Midbrain (tissue), 1 donor: Measurements from ENCODE around the gene INTS7.
"Not testable (repeated sequence)": the region's sequence is repeated elsewhere in the genome, so short reads cannot be mapped to it uniquely, and the experiment has no call there.

Experiments used
- DNase-seq: peaks from one replicate; lab custom pipeline; 2025; lab: John Stamatoyannopoulos, UW

INTS7 gene

DNA sequence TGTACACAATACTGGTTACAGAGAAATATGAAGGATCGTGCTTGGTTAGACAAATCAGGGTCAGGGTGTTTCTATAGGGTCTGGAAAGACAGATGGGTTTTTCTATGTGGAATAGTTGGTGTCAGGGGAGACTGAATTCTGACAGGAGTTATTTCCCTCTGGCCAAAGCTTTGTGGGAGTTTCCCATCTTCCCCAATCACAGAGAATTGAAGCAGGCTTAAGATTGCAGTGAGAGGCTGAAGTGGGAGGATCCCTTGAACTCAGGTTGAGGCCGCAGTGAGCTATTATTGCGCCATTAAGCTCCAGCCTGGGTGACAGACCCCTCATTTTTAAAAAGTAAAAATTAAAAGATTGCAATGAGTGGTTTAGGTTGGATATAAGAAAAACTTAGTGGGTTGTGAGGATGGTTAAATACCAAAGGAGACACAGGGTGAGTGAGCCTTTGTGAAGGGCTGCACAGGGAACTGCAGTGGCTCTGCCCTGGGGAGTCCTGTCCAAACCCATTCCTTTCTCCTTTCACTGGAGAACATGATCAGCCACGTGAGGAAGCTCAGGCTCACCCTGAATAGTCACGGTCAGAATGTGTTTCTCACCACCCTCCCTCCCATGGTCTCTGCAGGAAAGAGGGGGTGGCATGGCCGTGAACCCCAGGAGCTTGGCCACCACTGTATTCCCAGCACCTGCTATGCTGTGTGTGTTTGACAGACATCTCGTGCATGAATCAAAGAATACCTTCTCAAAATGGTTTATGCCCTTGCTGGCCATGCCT, 101.2 kb downstream of the INTS7 start:
- DNase-seq, result no peak

DNA sequence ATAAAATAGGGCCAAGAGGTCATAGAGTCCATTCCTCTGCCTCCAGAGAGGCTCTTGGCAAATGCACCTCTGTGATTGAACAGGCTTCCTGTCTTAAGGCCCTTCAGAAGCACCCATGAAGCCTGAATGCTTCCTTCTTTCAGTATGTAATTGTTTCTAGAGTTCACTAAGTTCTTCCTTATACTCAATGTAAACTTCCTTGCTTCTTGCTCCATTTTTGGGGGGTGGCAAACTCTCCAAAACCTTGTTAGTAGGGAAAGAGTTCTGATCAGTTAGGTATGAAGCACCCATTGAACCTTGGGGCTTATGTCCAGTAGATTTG, 102.5 kb downstream of the INTS7 start:
- DNase-seq, result no peak

DNA sequence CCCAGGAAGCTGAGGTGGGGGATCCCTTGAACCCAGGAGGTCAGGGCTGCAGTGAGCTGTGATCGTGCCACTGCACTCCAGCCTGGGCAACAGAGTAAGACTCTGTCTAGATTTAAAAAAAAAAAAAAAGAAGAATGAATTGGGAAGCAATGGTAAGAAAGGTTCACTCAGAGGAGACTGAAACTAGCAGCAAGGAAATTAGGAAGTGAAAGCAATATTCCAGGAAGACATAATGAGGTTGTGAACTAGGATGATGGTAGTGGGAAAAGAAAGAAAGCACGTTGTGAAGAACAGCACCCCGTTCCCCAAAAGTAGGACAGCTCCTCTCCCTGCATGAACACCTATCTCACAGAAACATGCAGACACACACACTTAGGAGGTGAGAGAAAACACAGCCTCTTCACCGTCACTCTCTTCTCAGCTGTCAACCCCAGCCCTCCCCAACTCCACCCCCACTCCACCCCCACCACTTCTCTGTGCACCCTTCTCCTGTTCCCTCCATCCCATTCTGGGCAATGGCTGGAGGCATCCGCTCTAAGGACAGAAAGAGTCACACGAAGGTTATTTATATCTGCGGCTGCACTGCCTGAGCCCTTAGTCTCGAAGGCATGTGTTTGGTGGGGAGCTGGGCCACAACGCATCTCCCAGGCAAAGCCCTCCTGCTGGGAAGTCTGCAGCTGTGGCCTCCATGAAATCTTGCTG, 103.0 kb downstream of the INTS7 start:
- no peak for DNase-seq

DNA sequence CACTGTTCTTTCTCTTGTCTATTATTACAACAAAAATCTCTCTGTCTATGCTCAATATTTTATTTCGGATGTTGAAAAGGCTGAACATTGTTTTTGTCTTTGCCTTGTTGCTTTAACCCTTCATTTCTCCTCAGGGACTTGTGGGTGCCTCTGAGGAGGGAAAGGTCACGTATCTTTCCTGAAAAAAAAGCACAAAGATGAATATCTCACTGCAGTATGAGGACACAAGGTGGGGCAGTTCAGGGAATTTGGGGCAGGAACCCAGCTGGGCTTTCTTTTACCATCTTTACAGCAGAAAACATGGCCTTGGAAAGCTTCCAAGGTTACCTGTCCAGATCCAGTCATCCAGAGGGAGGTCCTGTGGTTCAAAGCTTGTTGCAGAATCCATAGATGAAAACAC, 105.7 kb downstream of the INTS7 start:
- DNase-seq, result no peak

DNA sequence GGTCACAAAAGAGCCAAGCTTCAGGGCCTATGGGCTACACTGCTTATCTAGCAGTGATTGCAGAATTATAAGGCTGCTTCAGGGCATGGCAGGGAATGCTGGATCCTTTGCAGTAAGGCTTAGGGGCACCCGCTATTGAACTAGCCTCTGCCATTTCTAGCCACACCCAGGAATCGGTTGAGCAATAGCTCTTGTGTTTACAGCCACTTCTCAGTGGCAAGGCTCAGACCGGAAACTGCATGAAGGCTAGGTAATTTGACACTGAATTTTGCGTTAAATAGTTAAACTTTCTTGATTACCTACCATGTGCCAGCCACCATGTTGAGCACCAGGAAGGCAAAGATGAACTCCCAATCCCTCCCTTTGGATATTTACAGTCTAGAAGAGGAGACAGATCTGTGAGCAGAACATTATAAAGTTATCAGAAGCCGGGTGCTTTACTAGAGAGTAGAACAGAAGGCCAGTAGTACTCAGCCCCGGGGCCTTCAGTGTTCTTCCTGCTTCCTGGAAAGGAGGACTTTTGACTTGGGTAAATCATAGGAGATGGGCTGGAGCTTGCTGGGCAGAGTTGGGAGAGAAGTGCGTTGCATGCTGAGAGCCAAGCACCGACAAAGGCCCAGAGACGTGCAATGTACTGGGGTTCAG, 106.2 kb downstream of the INTS7 start:
- DNase-seq, result no peak

DNA sequence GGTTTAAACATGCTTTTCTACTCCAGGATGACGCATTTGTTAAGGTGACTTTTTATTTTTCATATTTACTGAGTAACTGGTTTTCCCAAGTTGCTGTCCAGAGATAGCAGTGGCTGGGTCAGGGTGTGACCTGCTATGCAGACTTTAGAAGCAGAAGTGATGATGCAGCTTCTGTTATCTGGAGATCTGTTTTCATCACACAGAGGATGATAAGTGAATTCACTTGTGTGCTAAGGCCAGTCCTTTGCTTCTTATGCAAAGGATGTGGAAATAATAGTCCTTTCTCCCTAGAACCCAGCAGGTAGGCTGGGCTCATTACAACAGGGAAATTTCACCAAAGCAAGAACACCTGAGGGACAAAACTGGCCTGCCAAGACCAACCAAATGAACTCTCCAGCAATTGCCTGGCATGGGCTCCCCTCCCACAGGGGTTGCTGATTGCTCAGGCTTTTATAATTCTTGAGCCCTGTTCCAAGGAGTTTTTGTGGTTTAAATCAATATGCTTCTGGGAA, 107.0 kb downstream of the INTS7 start:
- DNase-seq, result no peak

DNA sequence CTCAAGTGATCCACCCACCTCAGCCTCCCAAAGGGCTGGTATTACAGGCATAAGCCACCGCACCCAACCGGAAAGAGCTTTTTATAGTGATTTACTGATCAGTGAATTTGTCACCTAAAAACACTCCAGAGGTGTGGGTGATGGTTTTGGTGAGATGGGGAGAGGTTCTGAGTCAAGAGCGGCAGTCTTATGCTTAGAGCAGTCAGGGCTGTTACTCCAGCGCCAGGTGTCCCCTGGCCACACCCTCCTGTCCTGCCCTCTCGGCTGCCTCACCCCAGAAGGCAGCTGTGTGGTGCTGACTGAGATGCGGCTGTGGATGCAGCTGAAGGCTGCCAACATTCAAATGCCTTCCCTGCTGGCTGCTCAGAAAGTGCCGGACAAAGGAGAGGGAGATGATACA, 110.3 kb downstream of the INTS7 start:
- no peak for DNase-seq

DNA sequence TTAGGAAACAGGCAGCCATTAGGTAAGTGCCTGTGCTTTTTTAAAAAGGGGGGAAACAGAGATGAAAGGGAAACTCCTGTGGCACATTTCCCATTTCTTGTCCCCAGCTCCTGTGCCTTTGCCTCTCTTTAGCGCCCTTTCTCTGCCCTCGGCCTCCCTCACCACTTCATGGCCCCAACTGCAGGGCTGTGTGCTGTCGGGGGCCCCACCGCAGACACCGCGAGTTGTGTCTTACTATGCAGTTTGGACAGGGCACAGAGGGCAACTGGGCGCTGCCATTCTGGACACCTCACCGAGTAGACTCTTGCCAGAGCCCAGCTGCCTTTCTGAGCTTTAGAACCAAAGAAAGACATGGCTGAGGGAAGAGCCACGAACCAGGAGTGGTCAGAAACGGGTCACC, 111.1 kb downstream of the INTS7 start:
- DNase-seq, result no peak

DNA sequence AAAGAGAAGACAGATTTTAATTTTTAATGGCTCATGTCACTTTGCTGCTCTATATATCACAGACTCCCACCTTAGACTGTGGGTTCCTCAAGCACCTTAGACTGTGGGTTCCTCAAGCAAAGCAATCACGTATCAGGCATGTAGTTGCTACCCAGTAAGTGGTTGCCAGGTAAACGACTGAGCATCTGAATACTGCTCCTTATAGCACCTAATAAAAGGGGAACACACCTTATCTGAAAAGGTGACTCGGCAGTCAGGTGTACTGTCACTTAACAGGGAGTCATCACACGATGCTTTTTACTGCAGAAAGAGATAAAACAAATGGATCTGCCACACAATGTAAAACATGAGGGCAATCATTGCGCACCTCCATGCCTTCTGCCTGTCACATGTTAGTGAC, 112.3 kb downstream of the INTS7 start:
- DNase-seq, result no peak

DNA sequence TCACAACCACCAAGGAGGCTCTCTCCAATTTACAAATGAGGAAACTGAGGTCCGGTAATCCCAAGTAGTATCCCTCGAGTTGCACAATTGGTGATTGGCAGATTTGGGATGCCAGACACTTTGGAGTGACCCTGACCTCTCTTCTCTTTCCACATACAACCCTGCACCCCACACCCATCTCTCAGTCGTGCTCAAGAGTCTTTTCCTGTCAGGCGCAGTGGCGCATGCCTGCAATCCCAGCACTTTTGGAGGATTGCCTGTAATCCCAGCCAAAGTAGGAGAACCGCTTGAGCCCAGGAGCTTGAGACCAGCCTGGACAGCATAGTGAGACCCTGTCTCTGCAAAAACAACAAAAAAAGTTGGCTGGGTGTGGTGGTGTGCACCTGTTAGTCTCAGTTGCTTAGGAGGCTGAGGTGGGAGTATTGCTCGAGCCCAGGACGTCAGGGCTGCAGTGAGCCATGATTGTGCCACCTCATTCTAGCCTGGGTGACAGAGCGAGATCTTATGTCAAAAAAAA, 113.7 kb downstream of the INTS7 start:
- no peak for DNase-seq

DNA sequence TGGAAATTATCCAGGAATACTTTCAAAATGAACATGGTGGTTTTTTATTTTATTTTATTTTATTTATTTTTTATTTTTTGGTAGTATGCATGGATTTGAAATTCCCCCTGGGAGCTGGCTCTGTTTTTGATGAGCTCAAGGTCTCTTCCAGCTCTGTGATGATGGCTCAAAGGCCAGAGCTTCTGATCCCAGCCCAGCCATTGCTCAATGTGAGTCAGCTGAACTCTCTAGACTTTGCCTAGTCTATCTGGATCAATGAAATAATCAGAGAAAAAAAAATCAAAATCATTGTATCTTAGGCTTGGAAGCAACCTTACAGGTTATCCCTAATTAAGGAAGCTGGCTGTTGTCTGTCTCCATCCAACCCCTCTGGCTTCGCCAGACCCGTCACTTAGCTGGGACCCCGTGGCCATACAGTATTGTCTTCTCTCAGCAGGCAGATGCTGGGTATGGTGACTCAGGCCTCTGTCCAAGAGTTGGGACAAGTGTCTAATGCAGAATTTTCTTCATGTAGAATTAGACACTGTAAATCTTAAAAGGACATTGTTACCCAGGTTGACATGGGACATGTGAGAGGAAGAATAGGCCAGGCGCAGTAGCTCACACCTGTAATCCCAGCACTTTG, 114.6 kb downstream of the INTS7 start:
- DNase-seq, result no peak

DNA sequence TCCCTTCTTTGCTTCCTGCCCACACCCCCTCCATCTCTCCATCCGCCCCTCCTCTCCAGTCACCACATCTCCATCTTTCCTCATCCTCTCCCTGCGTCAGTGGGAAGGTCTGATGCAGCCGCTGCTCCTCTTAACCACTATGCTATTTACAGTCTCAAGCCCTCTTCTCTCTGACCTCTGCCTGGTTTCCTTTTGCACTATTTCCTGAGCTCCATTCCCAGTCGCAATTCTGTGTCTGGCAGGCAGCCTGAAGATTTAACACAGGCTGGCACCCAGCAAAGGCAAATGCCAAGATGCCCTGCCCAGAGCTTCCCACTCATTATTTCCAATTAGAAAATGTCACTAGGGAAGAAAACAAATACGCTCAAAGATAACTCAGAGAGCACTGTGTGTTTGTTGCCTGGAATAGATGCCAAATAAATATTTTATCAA, 115.2 kb downstream of the INTS7 start:
- DNase-seq, result no peak

DNA sequence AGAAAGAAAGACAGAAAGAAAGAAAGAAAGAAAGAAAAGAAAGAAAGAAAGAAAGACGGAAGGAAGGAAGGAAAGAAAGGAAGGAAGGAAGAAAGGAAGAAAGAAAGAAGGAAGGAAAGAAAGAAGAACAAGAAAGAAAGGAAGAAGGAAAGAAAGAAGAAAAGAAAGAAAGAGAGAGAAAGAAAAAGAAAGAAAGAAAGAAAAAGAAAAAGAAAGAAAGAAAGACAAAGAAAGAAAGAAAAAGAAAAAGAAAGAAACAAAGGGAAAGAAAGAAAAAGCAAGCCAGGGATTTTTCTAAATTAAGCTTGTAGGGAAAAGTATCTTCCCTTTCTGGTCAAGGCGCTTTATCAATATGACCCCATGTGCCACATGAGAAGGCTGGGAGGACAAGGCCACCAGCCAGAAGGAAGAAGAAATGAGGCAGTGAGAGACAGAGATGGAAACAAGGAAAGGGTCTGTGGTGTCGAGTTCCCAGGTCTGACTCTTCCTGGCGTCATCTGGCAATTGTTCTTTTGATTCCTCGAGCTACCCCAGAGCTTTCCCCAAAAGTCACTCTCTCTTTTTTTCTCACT, 116.4 kb downstream of the INTS7 start:
- no peak for DNase-seq

DNA sequence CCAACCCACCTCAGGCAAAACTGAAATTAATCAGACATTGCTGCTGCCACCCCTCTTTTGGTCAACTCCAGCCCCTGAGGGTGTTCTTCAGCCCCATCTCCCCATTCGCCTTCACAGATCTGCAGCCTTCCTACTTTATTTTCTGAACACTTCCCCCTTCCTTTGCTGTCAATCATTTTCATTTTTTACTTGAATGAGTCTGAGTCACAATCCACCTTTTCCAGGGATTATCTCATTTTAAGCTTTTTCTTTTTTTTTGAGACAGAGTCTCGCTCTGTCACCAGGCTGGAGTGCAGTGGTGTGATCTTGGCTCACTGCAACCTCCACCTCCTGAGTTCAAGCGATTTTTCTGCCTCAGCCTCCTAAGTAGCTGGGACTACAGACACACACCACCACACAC, 118.9 kb downstream of the INTS7 start:
- not testable (repeated sequence) for DNase-seq

DNA sequence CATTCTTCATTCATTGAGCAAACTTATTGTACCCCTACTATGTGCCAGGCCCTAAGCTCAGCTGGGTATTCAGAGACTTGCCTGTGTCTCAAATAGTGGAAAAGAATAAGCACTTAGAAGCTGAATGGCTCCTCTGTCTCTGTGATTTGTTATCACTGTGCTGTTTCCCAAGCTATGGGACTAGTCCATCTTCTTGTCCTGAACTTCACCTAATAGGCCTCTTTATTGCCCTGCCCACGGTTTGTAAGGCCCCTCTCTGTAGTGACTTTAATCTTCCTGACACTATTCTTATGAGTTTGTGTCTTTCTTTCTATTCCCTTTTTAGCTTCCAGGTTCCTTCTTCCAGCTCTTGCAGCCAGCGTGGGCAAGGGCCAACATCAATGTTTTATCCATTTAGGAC, 119.4 kb downstream of the INTS7 start:
- no peak for DNase-seq

DNA sequence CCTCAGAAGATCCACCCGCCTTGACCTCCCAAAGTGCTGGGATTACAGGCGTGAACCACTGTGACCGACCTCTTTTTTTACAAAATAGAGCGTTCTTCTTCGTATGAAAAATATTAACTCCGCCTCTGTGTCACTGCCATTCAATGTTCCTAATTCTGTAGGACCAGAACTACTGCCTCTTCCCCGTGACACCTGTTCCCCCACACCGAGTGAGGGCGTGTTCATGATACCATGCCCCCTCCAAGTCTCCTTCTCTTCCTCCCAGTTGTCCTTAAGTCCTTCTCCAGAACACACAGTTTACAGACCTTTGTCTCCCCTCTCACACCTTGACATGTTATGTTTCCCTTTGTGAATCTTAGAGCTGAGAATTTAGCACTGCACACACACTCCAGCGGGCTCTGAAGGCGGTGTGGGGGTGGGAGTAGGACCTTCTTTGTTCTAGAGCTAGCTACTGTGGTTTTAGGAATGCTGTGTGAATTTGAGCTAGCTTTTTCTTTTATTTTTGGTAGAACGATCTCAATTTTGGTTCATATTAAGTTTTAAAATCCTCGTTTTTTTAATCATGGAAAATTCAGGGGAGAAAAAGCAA, 122.4 kb downstream of the INTS7 start:
- DNase-seq, result no peak

DNA sequence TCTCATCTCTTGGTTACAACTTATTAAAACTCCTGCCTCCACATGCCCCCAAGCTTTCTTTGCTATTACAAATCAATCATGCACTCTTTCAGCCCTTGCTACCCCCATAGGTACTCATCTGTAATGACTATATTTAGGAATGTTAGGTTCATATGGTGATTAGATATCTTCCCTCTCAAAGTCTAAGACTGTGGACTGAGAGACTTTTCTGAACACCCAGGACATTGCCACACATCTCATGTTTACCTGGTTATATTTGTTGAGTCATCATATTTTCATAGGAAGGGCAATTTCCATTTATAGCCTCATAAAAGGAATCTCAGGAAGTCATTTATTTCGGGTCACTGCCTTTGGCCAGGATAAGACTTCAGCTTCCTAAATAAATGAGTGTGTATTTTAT, 123.3 kb downstream of the INTS7 start:
- DNase-seq, result no peak

DNA sequence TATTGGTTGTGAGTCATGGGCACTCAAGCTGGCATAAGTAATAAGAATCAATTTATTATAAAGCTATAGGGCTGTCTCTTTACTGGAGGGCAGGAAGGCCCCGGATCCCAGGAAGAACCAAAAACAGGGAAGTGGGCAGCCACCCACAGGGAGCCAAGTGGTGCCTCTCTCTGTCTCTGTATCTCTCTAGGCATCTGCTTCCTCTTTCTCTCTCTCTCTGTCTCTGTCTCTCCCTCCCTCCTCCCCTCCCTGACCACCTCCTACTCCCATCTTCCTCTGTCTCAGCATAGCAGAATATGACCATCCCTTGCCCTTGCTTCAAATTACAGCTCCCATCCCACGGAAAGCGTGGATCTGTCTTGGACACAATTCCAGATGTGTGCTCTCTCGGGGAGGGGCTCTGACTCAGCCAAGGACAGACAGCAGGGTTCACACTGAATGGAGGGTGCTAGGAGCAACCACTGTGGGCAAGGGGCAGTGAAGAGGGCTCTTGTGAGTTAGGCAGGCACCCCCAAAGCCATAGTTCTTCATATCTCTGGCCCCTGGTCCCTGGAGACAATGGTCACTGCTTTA, 124.4 kb downstream of the INTS7 start:
- DNase-seq, result no peak

DNA sequence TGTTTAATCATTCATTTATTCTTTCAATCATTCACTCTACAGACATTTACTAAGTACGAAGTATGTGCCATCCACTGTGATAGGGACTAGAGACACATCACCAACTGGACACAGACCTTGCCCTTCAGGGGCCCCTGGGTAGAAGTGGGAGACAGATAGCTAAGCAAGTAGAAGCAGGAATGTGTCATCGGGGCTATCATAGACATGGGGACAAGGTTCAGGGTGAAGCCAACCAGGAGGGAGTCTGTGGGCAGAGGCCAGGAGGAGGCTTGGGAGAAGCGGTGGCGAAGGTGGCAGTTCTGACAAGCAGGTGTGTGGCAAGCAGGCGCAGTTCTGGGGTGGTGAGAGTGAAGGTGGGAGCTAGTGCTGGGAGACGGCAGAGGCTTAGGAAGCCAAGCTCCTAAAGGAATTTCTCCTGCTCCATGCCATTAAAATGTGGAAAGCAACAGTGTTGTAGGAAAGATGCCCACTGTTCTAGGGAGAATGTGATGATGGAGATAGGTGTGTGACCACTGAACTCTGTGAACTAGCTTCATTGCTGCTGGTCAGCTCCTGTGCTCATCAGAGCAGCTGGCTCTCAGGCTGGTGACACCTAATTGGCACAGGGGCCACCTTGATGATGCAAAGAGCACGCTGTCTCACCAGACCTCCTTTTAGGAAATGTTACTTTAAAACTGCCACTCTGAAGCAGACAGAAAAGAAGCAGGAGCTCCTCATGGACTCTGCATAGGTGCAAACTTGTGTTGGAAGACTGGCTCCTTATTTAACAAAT, 125.1 kb downstream of the INTS7 start:
- DNase-seq, result no peak

DNA sequence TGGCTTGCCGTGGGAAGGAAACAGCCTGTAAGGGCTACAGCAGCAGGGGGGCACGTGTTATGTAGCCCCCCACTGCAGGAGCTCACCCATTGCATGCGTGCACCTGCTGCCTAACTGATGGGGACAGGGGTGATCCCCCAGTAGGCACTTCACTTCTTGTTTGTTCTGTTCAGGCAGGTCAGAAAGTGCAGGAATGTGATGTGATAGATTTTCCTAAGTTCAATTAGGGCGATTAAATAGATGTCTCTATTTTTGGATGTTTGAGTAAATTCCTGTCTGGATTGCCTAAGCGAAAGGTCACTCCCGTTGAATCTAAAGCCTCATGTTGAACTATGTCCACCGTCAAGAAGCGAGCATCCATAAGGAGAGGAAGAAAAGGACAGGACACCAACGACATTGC, 126.0 kb downstream of the INTS7 start:
- no peak for DNase-seq

DNA sequence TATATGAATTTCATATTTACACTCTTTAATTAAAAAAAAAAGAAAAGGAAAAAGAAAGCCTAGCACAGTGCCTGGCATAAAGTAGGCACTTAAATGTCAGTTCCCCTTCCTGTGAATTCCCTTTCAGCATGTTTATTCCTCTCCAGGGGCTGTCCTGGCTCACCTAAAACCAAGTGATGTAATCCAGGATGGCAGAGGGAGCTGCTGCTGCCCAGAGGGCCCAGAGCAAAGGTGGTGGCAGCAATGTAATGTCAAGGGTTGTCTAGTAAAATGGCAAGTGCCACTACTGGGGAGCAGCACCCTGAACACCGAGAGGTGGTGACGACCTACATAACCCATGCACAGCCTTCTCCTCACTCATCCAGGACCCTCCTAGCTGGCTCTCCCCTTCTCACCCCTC, 126.4 kb downstream of the INTS7 start:
- no peak for DNase-seq
